Omental fat pad (tissue), 4 donors: ENCODE measurements around the gene C1QTNF8. TPM values are rescaled to one million over a fixed set of nuclear protein-coding genes. Genes with fewer than 3 reads are reported as not detected.

Experiments
- ATAC-seq: fragments of 150-250 bp; one replicate; pipeline ENCODE4 v1.9.1; 2016; ENCODE audit warnings: mild to moderate bottlenecking, moderate library complexity; ENCODE audit not compliant: low FRiP score
- DNase-seq: peaks from one replicate; pipeline ENCODE4 v3.0.0-alpha.2; 2019; ENCODE audit warnings: low spot score
- CTCF ChIP-seq, 3 donors: fragments of 450-650 bp; IDR thresholded peaks; one replicate each; pipeline ENCODE4 v1.5.1; 2016 to 2017; ENCODE audit warnings: antibody characterized with exemption in 3 of 3, mild to moderate bottlenecking in 3 of 3, moderate library complexity in 2 of 3
- total RNA-seq, 4 donors: library from RNA; depleted of rRNA; stranded (reverse); fragments of >200 nt; gene quantifications; one replicate each; pipeline ENCODE4 v1.1.0, GENCODE V29; 2016

C1QTNF8 gene
- total RNA-seq, 4 donors from 2014 or later = not detected

- no peak for ATAC-seq
- no peak for DNase-seq
- no peak for TF ChIP-seq CTCF (IDR thresholded peaks at IDR 0.05)
These were observed 37.8 kb downstream of the C1QTNF8 start for GRCh38 chr16:1058216-1058615.

DNA sequence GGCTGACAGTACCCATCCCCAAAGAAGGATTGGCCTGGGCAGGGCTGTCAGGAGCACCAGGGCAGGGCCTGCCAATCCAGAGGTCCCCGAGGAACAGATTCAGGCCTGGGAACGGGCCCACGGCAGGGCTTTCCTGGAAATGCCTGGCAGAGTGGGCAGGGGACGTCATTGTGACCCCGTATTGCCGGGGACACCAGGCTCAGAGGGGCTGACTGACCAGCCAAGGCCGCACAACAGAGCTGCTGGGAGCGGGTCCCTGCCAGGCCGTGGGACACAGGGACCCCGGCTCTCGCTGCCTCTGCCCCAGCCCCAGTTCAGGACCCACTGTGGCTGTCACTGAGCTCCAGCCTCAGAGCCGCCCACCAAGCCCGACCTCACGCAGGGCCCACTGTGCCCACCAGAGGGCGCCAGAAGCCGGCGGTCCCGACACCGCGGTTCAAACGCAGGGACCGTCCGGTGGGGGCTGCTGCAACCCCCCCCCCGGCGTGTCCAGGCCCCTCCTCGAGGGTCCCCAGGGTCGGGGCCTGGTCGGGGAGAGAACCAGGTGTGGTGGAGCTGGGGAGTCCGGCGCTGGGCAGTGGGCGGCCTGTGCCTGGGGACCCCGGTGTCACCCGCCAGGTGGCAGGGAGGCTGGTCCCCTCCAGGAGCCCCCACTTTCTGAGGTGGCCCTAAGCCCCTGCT lies 38.7 kb downstream of the C1QTNF8 start:
- ATAC-seq (no peak), DNase-seq (no peak)
- peak in 1 of 3 donors; percentile 17 for TF ChIP-seq CTCF (IDR thresholded peaks at IDR 0.05)

- no peak for TF ChIP-seq CTCF (IDR thresholded peaks at IDR 0.05)
- DNase-seq = no peak
These were observed 39.8 kb downstream of the C1QTNF8 start for GRCh38 chr16:1056196-1056595.

DNA sequence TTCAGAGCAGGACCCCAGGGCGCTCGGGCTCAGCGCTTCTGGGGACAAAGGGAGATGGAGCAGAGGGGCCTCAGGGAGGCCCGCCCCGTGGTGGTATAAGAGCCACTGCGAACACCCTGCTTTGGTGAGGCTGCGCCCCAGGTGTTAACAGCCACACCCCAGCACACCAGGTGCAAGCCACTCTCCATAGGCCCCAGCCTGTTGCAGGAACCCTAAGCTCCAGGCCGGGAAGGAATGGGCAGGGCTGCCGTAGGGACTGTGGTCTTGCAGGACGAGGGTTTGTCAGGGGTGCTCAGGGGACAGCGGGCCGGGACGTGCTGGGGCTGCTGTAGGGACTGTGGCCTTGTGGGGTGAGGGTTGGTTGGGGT lies 40.5 kb downstream of the C1QTNF8 start:
- DNase-seq (no peak), ATAC-seq (no peak)
- TF ChIP-seq CTCF (IDR thresholded peaks at IDR 0.05) = no peak

More at GRCh38 chr16:1056196-1056595, 39.8 kb downstream of the C1QTNF8 start:
- no peak for ATAC-seq

DNA sequence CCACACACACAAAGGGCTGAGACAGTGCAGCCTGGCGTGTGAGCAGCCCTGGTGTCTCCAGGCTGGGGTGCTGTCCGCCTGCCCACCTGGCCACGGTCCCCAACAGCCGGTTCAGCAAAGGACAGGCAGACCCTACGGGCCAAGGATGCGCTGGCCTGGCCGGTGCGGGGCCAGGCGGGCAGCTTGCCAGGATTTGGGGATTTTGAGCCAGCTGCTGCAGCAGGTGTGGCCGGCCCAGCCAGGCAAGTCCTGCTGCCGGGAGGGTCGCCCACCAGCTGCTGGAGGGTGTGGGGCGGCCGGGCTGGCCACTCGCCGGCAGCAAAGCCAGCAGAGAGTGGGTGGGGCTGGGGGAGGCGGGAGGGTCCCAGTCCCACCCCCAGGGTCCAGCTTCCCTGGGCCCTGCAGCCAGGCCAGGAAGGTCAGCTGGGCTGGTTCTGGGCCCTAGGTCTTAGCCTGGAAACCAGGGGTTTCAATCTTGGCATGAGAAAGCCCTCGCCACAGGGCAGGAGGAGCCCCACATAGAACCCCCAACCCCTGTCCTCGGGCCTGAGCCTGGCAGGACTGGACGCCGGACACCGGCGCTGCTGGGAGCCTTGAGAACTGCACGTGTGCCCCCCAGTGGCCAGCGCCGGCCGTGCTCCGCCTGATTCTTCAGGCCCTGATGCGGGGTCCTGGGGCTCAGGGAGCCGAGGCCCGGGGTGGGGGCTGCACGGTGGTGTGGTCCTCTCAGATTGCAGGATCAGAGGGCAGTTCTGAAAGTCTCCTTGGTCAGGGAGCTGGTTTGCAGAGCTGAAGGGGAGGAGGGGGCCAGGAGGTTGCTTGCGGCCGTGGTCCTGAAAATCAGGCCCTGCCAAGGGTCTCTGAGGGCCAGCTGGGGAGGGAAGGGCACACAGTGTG lies 41.1 kb downstream of the C1QTNF8 start:
- ATAC-seq (no peak), DNase-seq (no peak)
- peak in 1 of 3 donors; percentile 53 for TF ChIP-seq CTCF (IDR thresholded peaks at IDR 0.05)

- no peak for TF ChIP-seq CTCF (IDR thresholded peaks at IDR 0.05)
- no peak for DNase-seq
- no peak for ATAC-seq
These were observed 42.2 kb downstream of the C1QTNF8 start for GRCh38 chr16:1053700-1054368.
